Ascending aorta (tissue), 2 donors: ENCODE measurements around the gene ZNF688. TPM values are rescaled to one million over a fixed set of nuclear protein-coding genes. Genes with fewer than 3 reads are reported as not detected.

Experiments used
- DNase-seq, 2 donors: peaks; one replicate each; pipeline ENCODE4 v3.0.0-alpha.2; 2019; ENCODE audit warnings: low spot score in 2 of 2
- H3K27ac ChIP-seq, 2 donors: fragments of 200-600 bp; sonication (generic); one replicate each; pipeline ENCODE4 v1.5.1; 2016 to 2017; ENCODE audit warnings: mild to moderate bottlenecking in 1 of 2
- H3K27me3 ChIP-seq: fragments of 200-600 bp; sonication (generic); one replicate; pipeline ENCODE4 v1.5.1; 2017
- H3K36me3 ChIP-seq, 2 donors: fragments of 200-600 bp; sonication (generic); one replicate each; pipeline ENCODE4 v1.5.1; 2016
- H3K4me1 ChIP-seq, 2 donors: fragments of 200-600 bp; sonication (generic); one replicate each; pipeline ENCODE4 v1.5.1; 2016 to 2017; ENCODE audit warnings: mild to moderate bottlenecking in 1 of 2
- H3K4me3 ChIP-seq, 2 donors: fragments of 200-600 bp; sonication (generic); one replicate each; pipeline ENCODE4 v1.5.1; 2016 to 2017; ENCODE audit warnings: mild to moderate bottlenecking in 1 of 2
- H3K9me3 ChIP-seq, 2 donors: fragments of 200-600 bp; sonication (generic); one replicate each; pipeline ENCODE4 v1.5.1; 2016
- intact Hi-C: fragments of 100-400 bp; cut with DNase I; formaldehyde crosslinking; loops from one replicate; pipeline ENCODE4 v1.15.1; 2023
- total RNA-seq: library from RNA; depleted of rRNA; stranded (reverse); fragments of >200 nt; gene quantifications from one replicate; pipeline ENCODE4 v1.1.0, GENCODE V29; 2016
- TF ChIP-seq, protein P1 (sequence below), 3 experiments: fragments of 200-600 bp in 2 of 3; fragments of 450-650 bp in 1 of 3; sonication (generic) in 2 of 3; IDR thresholded peaks; one replicate each; pipeline ENCODE4 v1.5.1; 2016 to 2019; ENCODE audit warnings: antibody characterized with exemption in 3 of 3, mild to moderate bottlenecking in 1 of 3, moderate library complexity in 1 of 3

The ZNF688 gene
- total RNA-seq, 1 donor from 2014 or later, result 11.3 TPM

DNA sequence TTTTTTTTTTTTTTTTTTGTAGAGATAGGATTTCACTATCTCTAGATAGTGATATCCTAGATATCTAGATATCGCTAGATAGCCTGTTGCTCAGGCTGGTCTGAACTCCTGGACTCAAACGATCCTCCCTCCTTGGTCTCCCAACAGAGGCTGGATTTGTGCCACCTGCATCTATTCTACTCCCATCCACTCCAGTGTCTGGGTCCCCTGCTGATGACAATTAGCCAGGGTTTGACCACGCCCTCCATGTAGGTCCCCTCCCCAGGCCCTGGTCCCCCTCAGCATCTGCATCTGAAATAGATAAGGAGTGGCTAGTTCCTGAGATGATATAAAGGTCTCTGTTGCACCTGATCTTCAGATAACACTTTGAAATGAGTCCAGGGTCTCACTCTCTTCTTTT, 2.2 kb downstream of the ZNF688 start:
- H3K4me1 ChIP-seq, result peaks cover 13 to 21% of the 10 kb centered on the region in 2 donors
- no peak for DNase-seq
- no peaks in the 10 kb centered on the region for H3K9me3 ChIP-seq
- H3K36me3 ChIP-seq, result peaks cover 0 to 3% of the 10 kb centered on the region in 2 donors
- no peak overlapping the region for H3K27ac ChIP-seq
- no peaks in the 10 kb centered on the region for H3K27me3 ChIP-seq
- no peak overlapping the region for H3K4me3 ChIP-seq
- intact Hi-C loops, result no loop called here
- TF ChIP-seq, protein P1, sequence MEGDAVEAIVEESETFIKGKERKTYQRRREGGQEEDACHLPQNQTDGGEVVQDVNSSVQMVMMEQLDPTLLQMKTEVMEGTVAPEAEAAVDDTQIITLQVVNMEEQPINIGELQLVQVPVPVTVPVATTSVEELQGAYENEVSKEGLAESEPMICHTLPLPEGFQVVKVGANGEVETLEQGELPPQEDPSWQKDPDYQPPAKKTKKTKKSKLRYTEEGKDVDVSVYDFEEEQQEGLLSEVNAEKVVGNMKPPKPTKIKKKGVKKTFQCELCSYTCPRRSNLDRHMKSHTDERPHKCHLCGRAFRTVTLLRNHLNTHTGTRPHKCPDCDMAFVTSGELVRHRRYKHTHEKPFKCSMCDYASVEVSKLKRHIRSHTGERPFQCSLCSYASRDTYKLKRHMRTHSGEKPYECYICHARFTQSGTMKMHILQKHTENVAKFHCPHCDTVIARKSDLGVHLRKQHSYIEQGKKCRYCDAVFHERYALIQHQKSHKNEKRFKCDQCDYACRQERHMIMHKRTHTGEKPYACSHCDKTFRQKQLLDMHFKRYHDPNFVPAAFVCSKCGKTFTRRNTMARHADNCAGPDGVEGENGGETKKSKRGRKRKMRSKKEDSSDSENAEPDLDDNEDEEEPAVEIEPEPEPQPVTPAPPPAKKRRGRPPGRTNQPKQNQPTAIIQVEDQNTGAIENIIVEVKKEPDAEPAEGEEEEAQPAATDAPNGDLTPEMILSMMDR (IDR thresholded peaks at IDR 0.05), result no peak

DNA sequence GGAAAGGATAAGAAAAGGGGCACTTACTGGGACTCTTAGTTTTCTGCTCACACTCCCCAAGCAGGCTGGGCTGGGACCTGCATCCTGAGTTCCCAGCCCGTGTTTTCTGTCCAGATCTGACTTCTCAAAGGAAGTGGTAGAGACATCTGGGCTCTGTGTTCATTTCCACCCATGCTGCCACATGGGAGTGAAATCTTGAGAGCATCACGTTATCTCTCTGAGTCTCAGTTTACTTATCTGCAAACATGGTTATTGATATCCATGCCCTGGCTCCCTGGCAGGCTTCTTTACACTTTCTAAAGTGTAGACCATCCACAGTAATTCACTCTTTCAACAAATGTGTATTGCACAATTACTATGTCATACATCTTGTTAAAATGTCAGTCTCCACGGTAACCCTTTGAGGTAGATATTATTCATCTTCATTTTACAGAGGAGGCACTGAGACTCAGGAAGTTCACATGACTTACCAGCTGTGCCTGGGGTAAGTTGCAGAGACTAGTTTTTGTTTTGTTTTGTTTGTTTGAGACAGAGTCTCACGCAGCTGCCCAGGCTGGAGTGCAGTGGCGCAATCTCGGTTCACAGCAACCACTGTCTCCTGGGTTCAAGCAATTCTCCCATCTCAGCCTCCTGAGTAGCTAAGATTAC, 3.4 kb downstream of the ZNF688 start:
- TF ChIP-seq, protein P1 (IDR thresholded peaks at IDR 0.05), result no peak
- no peak overlapping the region for H3K27ac ChIP-seq
- no peaks in the 10 kb centered on the region for H3K27me3 ChIP-seq
- H3K4me3 ChIP-seq, result no peak overlapping the region
- peaks cover 0 to 3% of the 10 kb centered on the region in 2 donors for H3K36me3 ChIP-seq
- peaks cover 13 to 21% of the 10 kb centered on the region in 2 donors for H3K4me1 ChIP-seq
- intact Hi-C loops, result no loop called here
- DNase-seq, result no peak
- no peaks in the 10 kb centered on the region for H3K9me3 ChIP-seq

DNA sequence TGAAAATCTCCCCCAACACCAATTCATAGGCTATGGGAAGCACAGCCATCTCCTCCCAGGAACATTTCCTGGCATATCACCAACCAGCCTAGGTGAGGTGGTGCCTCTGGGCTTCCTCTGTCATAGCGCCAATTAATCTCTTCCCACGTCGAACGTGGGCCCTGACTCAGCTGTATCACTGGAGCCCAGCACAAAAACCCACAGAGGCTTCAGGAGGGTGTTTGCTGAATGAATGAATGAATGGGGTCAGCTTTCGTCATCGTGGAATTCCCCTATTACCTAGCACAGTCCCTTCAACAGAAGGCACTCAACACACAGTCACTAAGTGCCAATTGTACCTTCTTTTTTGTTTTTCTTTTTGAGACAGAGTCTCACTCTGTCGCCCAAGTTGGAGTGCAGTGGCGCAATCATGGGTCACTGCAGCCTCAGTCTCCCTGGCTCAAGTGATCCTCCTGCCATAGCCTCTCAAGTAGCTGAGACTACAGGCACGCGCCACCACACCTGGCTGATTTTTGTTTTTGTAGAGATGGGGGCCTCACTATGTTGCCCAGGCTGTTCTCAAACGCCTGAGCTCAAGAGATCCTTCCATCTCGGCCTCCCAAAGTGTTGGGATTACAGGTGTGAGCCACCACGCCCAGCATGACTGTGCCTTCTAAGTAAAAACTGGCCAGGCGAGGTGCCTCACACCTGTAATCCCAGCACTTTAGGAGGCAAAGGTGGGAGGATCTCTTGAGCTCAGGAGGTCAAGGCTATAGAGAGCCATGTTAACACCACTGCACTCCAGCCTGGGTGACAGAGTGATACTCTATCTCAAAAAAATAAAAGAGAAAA, 4.1 kb downstream of the ZNF688 start:
- Histone ChIP-seq H3K27ac (no peak overlapping the region), H3K36me3 (peaks cover 0 to 3% of the 10 kb centered on the region in 2 donors), H3K4me3 (no peak overlapping the region), H3K27me3 (no peaks in the 10 kb centered on the region), H3K4me1 (peaks cover 9 to 17% of the 10 kb centered on the region in 2 donors), H3K9me3 (no peaks in the 10 kb centered on the region)
- intact Hi-C loops, result no loop called here
- TF ChIP-seq, protein P1 (IDR thresholded peaks at IDR 0.05), result no peak
- DNase-seq, result no peak

DNA sequence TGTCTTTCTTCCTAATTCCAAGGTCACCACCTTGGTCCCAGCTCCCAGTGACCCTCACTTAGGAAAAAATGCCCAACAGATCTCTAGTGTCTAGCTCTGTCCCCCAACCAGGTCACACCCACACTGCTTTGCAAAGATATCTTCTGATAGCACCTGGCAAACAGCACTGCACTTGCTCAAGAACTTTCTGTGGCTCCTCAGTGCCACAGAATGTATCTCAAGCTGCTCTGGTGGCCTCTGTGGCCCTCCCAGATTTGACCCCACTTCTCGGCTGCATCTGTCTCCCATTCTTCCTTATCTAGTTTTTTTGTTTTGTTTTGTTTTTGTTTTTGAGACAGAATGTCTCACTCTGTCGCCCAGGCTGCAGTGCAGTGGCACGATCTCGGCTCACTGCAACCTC, 5.0 kb downstream of the ZNF688 start:
- Histone ChIP-seq H3K9me3 (no peaks in the 10 kb centered on the region), H3K4me3 (no peak overlapping the region), H3K27me3 (no peaks in the 10 kb centered on the region), H3K36me3 (peaks cover 0 to 3% of the 10 kb centered on the region in 2 donors), H3K4me1 (peaks cover 7 to 14% of the 10 kb centered on the region in 2 donors), H3K27ac (no peak overlapping the region)
- TF ChIP-seq, protein P1 (IDR thresholded peaks at IDR 0.05), result no peak
- no peak for DNase-seq
- intact Hi-C loops, result no loop called here

DNA sequence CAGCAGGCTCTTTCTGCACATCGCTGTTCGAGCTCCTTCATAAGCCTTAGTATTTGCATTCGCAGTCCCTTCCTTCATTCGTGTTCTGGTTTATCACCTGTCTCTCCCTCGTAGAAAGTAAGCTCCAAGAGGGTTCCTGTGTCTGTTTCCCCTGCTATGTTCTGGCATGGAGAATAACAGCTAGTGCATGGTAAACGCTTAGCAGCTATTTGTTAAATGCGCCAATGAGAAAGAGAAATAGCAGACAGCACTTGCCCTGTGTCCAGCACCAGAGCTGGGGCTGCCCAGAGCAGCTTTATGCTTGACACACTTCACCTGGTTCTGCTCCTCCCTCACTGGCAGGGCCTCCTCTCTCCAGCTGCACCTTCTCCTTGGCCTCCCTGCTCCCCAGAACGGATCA, 5.5 kb downstream of the ZNF688 start:
- Histone ChIP-seq H3K9me3 (no peaks in the 10 kb centered on the region), H3K4me1 (peaks cover 7 to 15% of the 10 kb centered on the region in 2 donors), H3K4me3 (no peak overlapping the region), H3K27ac (no peak overlapping the region), H3K27me3 (no peaks in the 10 kb centered on the region), H3K36me3 (peaks cover 0 to 3% of the 10 kb centered on the region in 2 donors)
- intact Hi-C loops, result no loop called here
- TF ChIP-seq, protein P1 (IDR thresholded peaks at IDR 0.05), result no peak
- no peak for DNase-seq
